ENCODE results near the gene ELMO1. TPM values are rescaled to one million over a fixed set of nuclear protein-coding genes. Genes with fewer than 3 reads are reported as not detected.

ELMO1 gene
- total RNA-seq, 4 donors from 2014 or later = 31.1 to 42.9 (median 38.7) TPM

GRCh38 chr7:37338966-37339365 lies 109.7 kb downstream of the ELMO1 start:
- H3K27me3 ChIP-seq = no peaks in the 10 kb centered on the region
- WGBS = 40% methylated on average over 1 of the region's 1 CpG
- H3K27ac ChIP-seq (replicated peaks in 1 of 4) = no peak overlapping the region
- no peak overlapping the region for H3K4me3 ChIP-seq
- DNase-seq (ENCODE audit: extremely low spot score) = no peak
- H3K4me1 ChIP-seq = no peaks in the 10 kb centered on the region
- intact Hi-C loops (cut with DNase I) = no loop called here
- no peak for TF ChIP-seq EP300 (IDR thresholded peaks at IDR 0.05)
- no peak for TF ChIP-seq POLR2AphosphoS5 (IDR thresholded peaks at IDR 0.05)
- no peak for TF ChIP-seq CTCF (IDR thresholded peaks at IDR 0.05)
- no peak for TF ChIP-seq POLR2A (IDR thresholded peaks at IDR 0.05; ENCODE audit: low read depth)
- H3K36me3 ChIP-seq = no peaks in the 10 kb centered on the region
- H3K9me3 ChIP-seq = no peaks in the 10 kb centered on the region

GRCh38 chr7:37337522-37337921 lies 111.1 kb downstream of the ELMO1 start:
- no peak overlapping the region for H3K27ac ChIP-seq (replicated peaks in 1 of 4)
- TF ChIP-seq POLR2AphosphoS5 (IDR thresholded peaks at IDR 0.05) (no peak), EP300 (IDR thresholded peaks at IDR 0.05) (no peak), POLR2A (IDR thresholded peaks at IDR 0.05; ENCODE audit: low read depth) (no peak), CTCF (IDR thresholded peaks at IDR 0.05) (no peak)
- intact Hi-C loops (cut with DNase I) = no loop called here
- H3K9me3 ChIP-seq = no peaks in the 10 kb centered on the region
- H3K27me3 ChIP-seq = no peaks in the 10 kb centered on the region
- peaks cover 0 to 5% (median 4%) of the 10 kb centered on the region in 4 donors for H3K4me1 ChIP-seq
- no peak overlapping the region for H3K4me3 ChIP-seq
- 76% methylated on average over 1 of the region's 1 CpG for WGBS
- H3K36me3 ChIP-seq = no peaks in the 10 kb centered on the region
- no peak for DNase-seq (ENCODE audit: extremely low spot score)

GRCh38 chr7:37336259-37336658 lies 112.4 kb downstream of the ELMO1 start:
- WGBS = 77% methylated on average over 5 of the region's 5 CpGs
- no peak overlapping the region for H3K4me3 ChIP-seq
- intact Hi-C loops (cut with DNase I) = no loop called here

GRCh38 chr7:37333075-37333474 lies 115.6 kb downstream of the ELMO1 start:
- TF ChIP-seq CTCF (IDR thresholded peaks at IDR 0.05) (no peak), POLR2AphosphoS5 (IDR thresholded peaks at IDR 0.05) (peak in 1 of 2 donors; percentile 27)
- Histone ChIP-seq H3K9me3 (no peaks in the 10 kb centered on the region), H3K27ac (replicated peaks in 1 of 4) (peak overlapping the region; percentile 24 to 55 (median 48)), H3K36me3 (no peaks in the 10 kb centered on the region), H3K27me3 (no peaks in the 10 kb centered on the region), H3K4me3 (no peak overlapping the region), H3K4me1 (peaks cover 0 to 6% (median 5%) of the 10 kb centered on the region in 4 donors)
- DNase-seq (ENCODE audit: extremely low spot score) = no peak
- WGBS = 80% methylated on average over 1 of the region's 1 CpG
- intact Hi-C loops (cut with DNase I) = no loop called here

More at GRCh38 chr7:37336259-37336658, 112.4 kb downstream of the ELMO1 start:
- no peak for DNase-seq (ENCODE audit: extremely low spot score)
- H3K9me3 ChIP-seq = no peaks in the 10 kb centered on the region
- TF ChIP-seq POLR2AphosphoS5 (IDR thresholded peaks at IDR 0.05) (no peak), CTCF (IDR thresholded peaks at IDR 0.05) (no peak), POLR2A (IDR thresholded peaks at IDR 0.05; ENCODE audit: low read depth) (no peak), EP300 (IDR thresholded peaks at IDR 0.05) (no peak)
- no peaks in the 10 kb centered on the region for H3K27me3 ChIP-seq
- H3K4me1 ChIP-seq = peaks cover 0 to 6% (median 5%) of the 10 kb centered on the region in 4 donors
- no peak overlapping the region for H3K27ac ChIP-seq (replicated peaks in 1 of 4)
- H3K36me3 ChIP-seq = no peaks in the 10 kb centered on the region
